ENCODE data around the gene SLC25A38. TPM values are rescaled to one million over a fixed set of nuclear protein-coding genes. Genes with fewer than 3 reads are reported as not detected.

The SLC25A38 gene
- total RNA-seq, 1 donor from 2014 or later, result 21.0 TPM

GRCh38 chr3:39378957-39379777 lies 4.0 kb upstream of the SLC25A38 start:
- Histone ChIP-seq H3K27me3 (ENCODE audit: low read depth) (peaks cover 29% of the 10 kb centered on the region), H3K27ac (replicated peaks) (no peak overlapping the region), H3K4me1 (peaks cover 17% of the 10 kb centered on the region), H3K4me3 (no peak overlapping the region), H3K36me3 (no peaks in the 10 kb centered on the region), H3K9me3 (replicated peaks) (no peaks in the 10 kb centered on the region)
- TF ChIP-seq, protein P1, sequence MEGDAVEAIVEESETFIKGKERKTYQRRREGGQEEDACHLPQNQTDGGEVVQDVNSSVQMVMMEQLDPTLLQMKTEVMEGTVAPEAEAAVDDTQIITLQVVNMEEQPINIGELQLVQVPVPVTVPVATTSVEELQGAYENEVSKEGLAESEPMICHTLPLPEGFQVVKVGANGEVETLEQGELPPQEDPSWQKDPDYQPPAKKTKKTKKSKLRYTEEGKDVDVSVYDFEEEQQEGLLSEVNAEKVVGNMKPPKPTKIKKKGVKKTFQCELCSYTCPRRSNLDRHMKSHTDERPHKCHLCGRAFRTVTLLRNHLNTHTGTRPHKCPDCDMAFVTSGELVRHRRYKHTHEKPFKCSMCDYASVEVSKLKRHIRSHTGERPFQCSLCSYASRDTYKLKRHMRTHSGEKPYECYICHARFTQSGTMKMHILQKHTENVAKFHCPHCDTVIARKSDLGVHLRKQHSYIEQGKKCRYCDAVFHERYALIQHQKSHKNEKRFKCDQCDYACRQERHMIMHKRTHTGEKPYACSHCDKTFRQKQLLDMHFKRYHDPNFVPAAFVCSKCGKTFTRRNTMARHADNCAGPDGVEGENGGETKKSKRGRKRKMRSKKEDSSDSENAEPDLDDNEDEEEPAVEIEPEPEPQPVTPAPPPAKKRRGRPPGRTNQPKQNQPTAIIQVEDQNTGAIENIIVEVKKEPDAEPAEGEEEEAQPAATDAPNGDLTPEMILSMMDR (IDR thresholded peaks at IDR 0.05; ENCODE audit: borderline replicate concordance), result no peak
- DNase-seq, result no peak
- intact Hi-C loops (cut with micrococcal nuclease), result no loop called here

DNA sequence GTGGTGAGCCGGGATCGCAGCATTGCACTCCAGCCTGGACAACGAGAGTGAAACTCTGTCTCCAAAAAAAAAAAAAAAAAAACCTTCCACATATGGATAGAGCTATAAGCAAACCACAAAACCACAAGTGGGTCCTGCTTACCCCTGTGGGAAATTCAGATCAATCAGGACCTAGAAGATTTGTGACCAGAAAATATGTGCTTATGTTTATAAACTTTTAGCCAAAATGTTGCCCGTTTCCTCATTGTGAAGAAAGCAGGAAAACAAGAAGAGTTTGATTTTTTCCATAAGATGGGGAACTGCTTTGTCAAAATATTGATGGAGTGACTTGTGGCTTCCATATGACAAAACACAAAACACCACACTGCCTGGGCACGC lies 3.4 kb upstream of the SLC25A38 start:
- no peaks in the 10 kb centered on the region for H3K36me3 ChIP-seq
- no peaks in the 10 kb centered on the region for H3K9me3 ChIP-seq (replicated peaks)
- TF ChIP-seq, protein P1 (IDR thresholded peaks at IDR 0.05; ENCODE audit: borderline replicate concordance), result no peak
- DNase-seq, result no peak
- H3K27me3 ChIP-seq (ENCODE audit: low read depth), result peaks cover 29% of the 10 kb centered on the region
- intact Hi-C loops (cut with micrococcal nuclease), result no loop called here
- H3K4me1 ChIP-seq, result peaks cover 22% of the 10 kb centered on the region
- H3K27ac ChIP-seq (replicated peaks), result no peak overlapping the region
- no peak overlapping the region for H3K4me3 ChIP-seq

- no peak for DNase-seq
- Histone ChIP-seq H3K27ac (replicated peaks) (no peak overlapping the region), H3K27me3 (ENCODE audit: low read depth) (peaks cover 16% of the 10 kb centered on the region), H3K36me3 (no peaks in the 10 kb centered on the region), H3K4me3 (no peak overlapping the region), H3K9me3 (replicated peaks) (no peaks in the 10 kb centered on the region), H3K4me1 (peaks cover 38% of the 10 kb centered on the region)
- intact Hi-C loops (cut with micrococcal nuclease), result no loop called here
- TF ChIP-seq, protein P1 (IDR thresholded peaks at IDR 0.05; ENCODE audit: borderline replicate concordance), result no peak
Measured at GRCh38 chr3:39381432-39381831, 1.7 kb upstream of the SLC25A38 start.

DNA sequence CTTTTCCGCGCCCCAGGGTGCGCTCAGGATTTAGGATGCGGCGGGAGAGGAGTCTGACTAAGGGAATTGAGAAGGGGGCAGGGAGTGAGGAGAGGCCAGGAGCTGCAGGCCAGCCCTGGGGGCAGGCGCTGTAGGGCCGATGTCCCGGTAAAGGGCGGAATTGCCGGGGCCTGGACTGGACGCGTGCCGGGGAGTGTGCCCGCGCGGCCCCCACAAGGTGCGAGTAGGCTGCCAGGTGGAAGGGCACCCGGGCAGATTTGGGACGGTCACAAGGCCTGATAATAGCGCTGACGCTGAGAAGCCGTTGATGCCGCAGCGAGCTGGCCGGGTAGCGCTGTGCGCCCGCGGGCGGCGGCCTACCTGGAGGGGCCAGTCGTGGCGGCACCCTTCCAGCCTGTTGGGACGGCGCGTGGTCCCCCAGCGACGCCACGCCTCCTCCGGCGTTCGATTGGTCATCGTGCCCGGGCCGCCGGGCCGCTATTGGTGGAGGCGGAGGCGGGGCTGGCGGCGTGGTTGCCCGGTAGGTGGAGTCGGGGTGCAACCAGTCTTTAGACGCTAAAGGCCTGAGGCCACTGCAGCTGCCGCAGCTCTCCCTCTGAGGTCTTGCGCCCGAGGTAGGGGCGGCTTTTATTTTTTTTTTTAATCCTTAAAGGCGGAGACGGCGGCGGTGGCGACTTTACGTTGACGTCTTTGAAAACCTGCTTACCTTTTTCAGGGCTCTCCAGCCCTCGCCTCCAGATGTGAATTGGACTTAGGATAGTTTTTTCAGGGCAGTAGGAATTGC lies 903 bp downstream of the SLC25A38 start:
- peak; percentile 97 for DNase-seq
- Histone ChIP-seq H3K9me3 (replicated peaks) (no peaks in the 10 kb centered on the region), H3K4me1 (peaks cover 54% of the 10 kb centered on the region), H3K36me3 (no peaks in the 10 kb centered on the region), H3K27ac (replicated peaks) (peak overlapping the region; percentile 96), H3K27me3 (ENCODE audit: low read depth) (no peaks in the 10 kb centered on the region), H3K4me3 (peak overlapping the region; percentile 98)
- TF ChIP-seq, protein P1 (IDR thresholded peaks at IDR 0.05; ENCODE audit: borderline replicate concordance), result peak; percentile 46
- intact Hi-C loops (cut with micrococcal nuclease), result no loop called here

DNA sequence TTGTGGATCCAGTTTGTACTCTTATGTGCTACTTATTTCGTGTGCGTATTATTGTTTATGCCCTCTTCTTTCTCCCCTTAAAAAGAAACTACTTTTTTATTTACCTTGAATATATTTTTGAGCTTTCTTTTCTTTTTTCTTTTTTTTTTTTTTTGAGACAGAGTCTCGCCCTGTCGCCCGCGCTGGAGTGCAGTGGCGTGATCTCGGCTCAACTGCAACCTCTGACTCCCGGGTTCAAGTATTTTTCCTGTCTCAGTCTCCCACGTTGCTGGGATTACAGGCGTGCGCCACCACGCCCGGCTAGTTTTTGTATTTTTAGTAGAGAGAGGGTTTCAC lies 1.5 kb downstream of the SLC25A38 start:
- H3K27ac ChIP-seq (replicated peaks), result peak overlapping the region; percentile 96
- H3K4me3 ChIP-seq, result peak overlapping the region; percentile 98
- no peak for DNase-seq
- TF ChIP-seq, protein P1 (IDR thresholded peaks at IDR 0.05; ENCODE audit: borderline replicate concordance), result no peak
- H3K9me3 ChIP-seq (replicated peaks), result no peaks in the 10 kb centered on the region
- H3K4me1 ChIP-seq, result peaks cover 54% of the 10 kb centered on the region
- intact Hi-C loops (cut with micrococcal nuclease), result no loop called here
- no peaks in the 10 kb centered on the region for H3K27me3 ChIP-seq (ENCODE audit: low read depth)
- H3K36me3 ChIP-seq, result peaks cover 3% of the 10 kb centered on the region
